Measurements from ENCODE around the gene LCE1D. TPM values are rescaled to one million over a fixed set of nuclear protein-coding genes. Genes with fewer than 3 reads are reported as not detected.

Gene LCE1D
- total and polyA plus RNA-seq, 4 experiments from 2014 or later: not detected

GRCh38 chr1:152811671-152812070, 15.2 kb downstream of the LCE1D start, which contains the start of gene LCE1B:
TSS of gene LCE1B (plus strand) at chr1:152811971. CDS start at chr1:152812447, 476 bp downstream.
- Mint-ChIP-seq H3K9me3 (peaks cover 0 to 2% (median 0%) of the 10 kb centered on the region in 8 donors), H3K27me3 (peaks cover 3 to 13% of the 10 kb centered on the region in 2 donors), H3K36me3 (no peaks in the 10 kb centered on the region), H3K4me3 (no peak within 1 kb of the TSS), H3K27ac (no peak within 1 kb of the TSS), H3K4me1 (no peaks in the 10 kb centered on the region)
- no peak within 1 kb of the TSS for H3K4me3 ChIP-seq (ENCODE audit: low read length in 2 of 2)
- H3K27me3 ChIP-seq (ENCODE audit: insufficient read depth, low read length): no peaks in the 10 kb centered on the region
- DNase-seq: no peak
- CTCF ChIA-PET (ENCODE audit: partially characterized antibody): no interaction called here
- POLR2A ChIA-PET (ENCODE audit: partially characterized antibody): no interaction called here
- intact Hi-C loops (cut with micrococcal nuclease): no loop called here
- H3K9me3 ChIP-seq (ENCODE audit: control insufficient read depth in 1 of 2, low read length in 2 of 2): no peaks in the 10 kb centered on the region
- no peaks in the 10 kb centered on the region for H3K4me1 ChIP-seq (ENCODE audit: insufficient read depth, low read length)
- no peaks in the 10 kb centered on the region for H3K36me3 ChIP-seq (ENCODE audit: insufficient read depth, low read length)
- H3K27ac ChIP-seq (ENCODE audit: low read depth, low read length): no peak within 1 kb of the TSS

- CTCF ChIA-PET (ENCODE audit: partially characterized antibody): no interaction called here
Measured at GRCh38 chr1:152817309-152817708, 20.8 kb downstream of the LCE1D start.

GRCh38 chr1:152823294-152823693, 26.8 kb downstream of the LCE1D start:
- no peak overlapping the region for H3K4me3 Mint-ChIP-seq
- no peak overlapping the region for H3K27ac Mint-ChIP-seq

More at GRCh38 chr1:152817309-152817708, 20.8 kb downstream of the LCE1D start:
- no peaks in the 10 kb centered on the region for H3K27me3 ChIP-seq (ENCODE audit: insufficient read depth, low read length)
- H3K27ac ChIP-seq (ENCODE audit: low read depth, low read length): no peak overlapping the region
- H3K4me1 ChIP-seq (ENCODE audit: insufficient read depth, low read length): no peaks in the 10 kb centered on the region
- no peak overlapping the region for H3K4me3 ChIP-seq (ENCODE audit: low read length in 2 of 2)
- no peaks in the 10 kb centered on the region for H3K9me3 ChIP-seq (ENCODE audit: control insufficient read depth in 1 of 2, low read length in 2 of 2)
- Mint-ChIP-seq H3K4me3 (no peak overlapping the region), H3K9me3 (no peaks in the 10 kb centered on the region), H3K27me3 (peaks cover 4 to 5% of the 10 kb centered on the region in 2 donors), H3K4me1 (no peaks in the 10 kb centered on the region), H3K36me3 (no peaks in the 10 kb centered on the region), H3K27ac (no peak overlapping the region)
- no peaks in the 10 kb centered on the region for H3K36me3 ChIP-seq (ENCODE audit: insufficient read depth, low read length)
- DNase-seq: no peak
- intact Hi-C loops (cut with micrococcal nuclease): no loop called here
- POLR2A ChIA-PET (ENCODE audit: partially characterized antibody): no interaction called here

GRCh38 chr1:152824964-152825363, 28.4 kb downstream of the LCE1D start:
- DNase-seq: no peak
- intact Hi-C loops (cut with micrococcal nuclease): no loop called here
- ChIA-PET CTCF (ENCODE audit: partially characterized antibody) (no interaction called here), POLR2A (ENCODE audit: partially characterized antibody) (no interaction called here)
- Mint-ChIP-seq H3K27ac (no peak overlapping the region), H3K36me3 (no peaks in the 10 kb centered on the region), H3K9me3 (peaks cover 0 to 4% (median 0%) of the 10 kb centered on the region in 8 donors), H3K4me3 (no peak overlapping the region), H3K27me3 (peaks cover 20 to 21% of the 10 kb centered on the region in 2 donors), H3K4me1 (no peaks in the 10 kb centered on the region)
- Histone ChIP-seq H3K9me3 (ENCODE audit: control insufficient read depth in 1 of 2, low read length in 2 of 2) (no peaks in the 10 kb centered on the region), H3K4me1 (ENCODE audit: insufficient read depth, low read length) (no peaks in the 10 kb centered on the region), H3K27ac (ENCODE audit: low read depth, low read length) (no peak overlapping the region), H3K4me3 (ENCODE audit: low read length in 2 of 2) (no peak overlapping the region), H3K27me3 (ENCODE audit: insufficient read depth, low read length) (no peaks in the 10 kb centered on the region), H3K36me3 (ENCODE audit: insufficient read depth, low read length) (no peaks in the 10 kb centered on the region)

More at GRCh38 chr1:152823294-152823693, 26.8 kb downstream of the LCE1D start:
- H3K36me3 ChIP-seq (ENCODE audit: insufficient read depth, low read length): no peaks in the 10 kb centered on the region
- Mint-ChIP-seq H3K9me3 (peaks cover 0 to 4% (median 0%) of the 10 kb centered on the region in 8 donors), H3K36me3 (no peaks in the 10 kb centered on the region), H3K27me3 (peaks cover 18 to 20% of the 10 kb centered on the region in 2 donors), H3K4me1 (no peaks in the 10 kb centered on the region)
- intact Hi-C loops (cut with micrococcal nuclease): no loop called here
- H3K4me1 ChIP-seq (ENCODE audit: insufficient read depth, low read length): no peaks in the 10 kb centered on the region
- H3K27ac ChIP-seq (ENCODE audit: low read depth, low read length): no peak overlapping the region
- H3K9me3 ChIP-seq (ENCODE audit: control insufficient read depth in 1 of 2, low read length in 2 of 2): no peaks in the 10 kb centered on the region
- no peaks in the 10 kb centered on the region for H3K27me3 ChIP-seq (ENCODE audit: insufficient read depth, low read length)
- no peak overlapping the region for H3K4me3 ChIP-seq (ENCODE audit: low read length in 2 of 2)
- ChIA-PET CTCF (ENCODE audit: partially characterized antibody) (no interaction called here), POLR2A (ENCODE audit: partially characterized antibody) (no interaction called here)
- DNase-seq: no peak

- H3K36me3 Mint-ChIP-seq: no peaks in the 10 kb centered on the region
- peaks cover 0 to 5% (median 0%) of the 10 kb centered on the region in 8 donors for H3K9me3 Mint-ChIP-seq
- no peaks in the 10 kb centered on the region for H3K4me1 Mint-ChIP-seq
- no peak within 1 kb of the TSS for H3K4me3 Mint-ChIP-seq
- peaks cover 19 to 26% of the 10 kb centered on the region in 2 donors for H3K27me3 Mint-ChIP-seq
- Histone ChIP-seq H3K27ac (ENCODE audit: low read depth, low read length) (no peak within 1 kb of the TSS), H3K27me3 (ENCODE audit: insufficient read depth, low read length) (no peaks in the 10 kb centered on the region), H3K36me3 (ENCODE audit: insufficient read depth, low read length) (no peaks in the 10 kb centered on the region), H3K9me3 (ENCODE audit: control insufficient read depth in 1 of 2, low read length in 2 of 2) (no peaks in the 10 kb centered on the region), H3K4me1 (ENCODE audit: insufficient read depth, low read length) (no peaks in the 10 kb centered on the region), H3K4me3 (ENCODE audit: low read length in 2 of 2) (no peak within 1 kb of the TSS)
- DNase-seq: no peak
- H3K27ac Mint-ChIP-seq: no peak within 1 kb of the TSS
- CTCF ChIA-PET (ENCODE audit: partially characterized antibody): no interaction called here
- intact Hi-C loops (cut with micrococcal nuclease): no loop called here
- POLR2A ChIA-PET (ENCODE audit: partially characterized antibody): no interaction called here
Measured at GRCh38 chr1:152827173-152827572, 30.7 kb downstream of the LCE1D start, which contains the start of gene LCE1A. TSS of gene LCE1A (plus strand) at chr1:152827473. CDS start at chr1:152827473, 0 bp downstream.

- Mint-ChIP-seq H3K9me3 (peaks cover 0 to 4% (median 0%) of the 10 kb centered on the region in 8 donors), H3K27me3 (peaks cover 5 to 10% of the 10 kb centered on the region in 2 donors), H3K4me3 (no peak overlapping the region), H3K4me1 (no peaks in the 10 kb centered on the region), H3K27ac (no peak overlapping the region), H3K36me3 (no peaks in the 10 kb centered on the region)
- H3K4me1 ChIP-seq (ENCODE audit: insufficient read depth, low read length): no peaks in the 10 kb centered on the region
- H3K4me3 ChIP-seq (ENCODE audit: low read length in 2 of 2): no peak overlapping the region
- intact Hi-C loops (cut with micrococcal nuclease): no loop called here
- POLR2A ChIA-PET (ENCODE audit: partially characterized antibody): no interaction called here
- H3K36me3 ChIP-seq (ENCODE audit: insufficient read depth, low read length): no peaks in the 10 kb centered on the region
- H3K9me3 ChIP-seq (ENCODE audit: control insufficient read depth in 1 of 2, low read length in 2 of 2): no peaks in the 10 kb centered on the region
- H3K27me3 ChIP-seq (ENCODE audit: insufficient read depth, low read length): peaks cover 5% of the 10 kb centered on the region
- H3K27ac ChIP-seq (ENCODE audit: low read depth, low read length): no peak overlapping the region
- CTCF ChIA-PET (ENCODE audit: partially characterized antibody): no interaction called here
- DNase-seq: no peak
Measured at GRCh38 chr1:152836870-152837269, 40.3 kb downstream of the LCE1D start.

GRCh38 chr1:152842556-152842955, 46.0 kb downstream of the LCE1D start, which contains the start of gene LCE6A:
TSS of gene LCE6A (plus strand) at chr1:152842856. CDS start at chr1:152843521, 665 bp downstream.
- Histone ChIP-seq H3K9me3 (ENCODE audit: control insufficient read depth in 1 of 2, low read length in 2 of 2) (no peaks in the 10 kb centered on the region), H3K4me1 (ENCODE audit: insufficient read depth, low read length) (no peaks in the 10 kb centered on the region), H3K27ac (ENCODE audit: low read depth, low read length) (no peak within 1 kb of the TSS), H3K27me3 (ENCODE audit: insufficient read depth, low read length) (peaks cover 5% of the 10 kb centered on the region), H3K4me3 (ENCODE audit: low read length in 2 of 2) (no peak within 1 kb of the TSS), H3K36me3 (ENCODE audit: insufficient read depth, low read length) (no peaks in the 10 kb centered on the region)
- Mint-ChIP-seq H3K27ac (no peak within 1 kb of the TSS), H3K4me3 (no peak within 1 kb of the TSS), H3K27me3 (peaks cover 6 to 11% of the 10 kb centered on the region in 2 donors), H3K9me3 (no peaks in the 10 kb centered on the region), H3K4me1 (no peaks in the 10 kb centered on the region), H3K36me3 (no peaks in the 10 kb centered on the region)
- DNase-seq: no peak
- CTCF ChIA-PET (ENCODE audit: partially characterized antibody): no interaction called here
- POLR2A ChIA-PET (ENCODE audit: partially characterized antibody): no interaction called here
- intact Hi-C loops (cut with micrococcal nuclease): no loop called here

All from CD4-positive, alpha-beta memory T cell (primary cell).